Measurements from ENCODE around the gene GEMIN7. TPM values are rescaled to one million over a fixed set of nuclear protein-coding genes. Genes with fewer than 3 reads are reported as not detected.
A peak's percentile ranks its signal among the peaks of the same experiment; 100 is the strongest.

GEMIN7 gene
- total RNA-seq, 3 donors from 2014 or later (not counting 1 experiment from before 2014, with no cell fraction given), result 27.7 to 28.7 (median 27.9) TPM

- Mint-ChIP-seq H3K27ac (no peak overlapping the region), H3K4me3 (no peak overlapping the region), H3K27me3 (ENCODE audit: low read depth in 2 of 2) (no peaks in the 10 kb centered on the region), H3K9me3 (no peaks in the 10 kb centered on the region), H3K4me1 (peaks cover 2 to 13% of the 10 kb centered on the region in 2 donors), H3K36me3 (no peaks in the 10 kb centered on the region)
- intact Hi-C loops (cut with micrococcal nuclease), result no loop called here
- no peak for TF ChIP-seq CTCF (IDR thresholded peaks at IDR 0.05)
- Histone ChIP-seq H3K27me3 (ENCODE audit: control insufficient read depth, insufficient read depth, low read length) (no peaks in the 10 kb centered on the region), H3K36me3 (ENCODE audit: control insufficient read depth, insufficient read depth, low read length) (peaks cover 48% of the 10 kb centered on the region), H3K4me1 (ENCODE audit: control insufficient read depth, insufficient read depth, low read length) (peaks cover 16% of the 10 kb centered on the region), H3K27ac (ENCODE audit: low read length) (no peak overlapping the region), H3K4me3 (ENCODE audit: low read length) (no peak overlapping the region), H3K9me3 (ENCODE audit: control insufficient read depth, insufficient read depth, low read length) (no peaks in the 10 kb centered on the region)
- ATAC-seq, result no peak
- no peak for DNase-seq
- 96% methylated on average over 25 of the region's 25 CpGs for WGBS (ENCODE audit: insufficient coverage)
These were observed 7.5 kb upstream of the GEMIN7 start for GRCh38 chr19:45071545-45071938.

GRCh38 chr19:45071969-45072790 is 6.9 kb upstream of the GEMIN7 start:
- H3K27ac Mint-ChIP-seq, result peak overlapping the region in 1 of 2 donors; percentile 45
- Histone ChIP-seq H3K4me1 (ENCODE audit: control insufficient read depth, insufficient read depth, low read length) (peaks cover 22% of the 10 kb centered on the region), H3K27ac (ENCODE audit: low read length) (no peak overlapping the region), H3K36me3 (ENCODE audit: control insufficient read depth, insufficient read depth, low read length) (peaks cover 42% of the 10 kb centered on the region), H3K27me3 (ENCODE audit: control insufficient read depth, insufficient read depth, low read length) (no peaks in the 10 kb centered on the region), H3K9me3 (ENCODE audit: control insufficient read depth, insufficient read depth, low read length) (no peaks in the 10 kb centered on the region), H3K4me3 (ENCODE audit: low read length) (no peak overlapping the region)
- no peaks in the 10 kb centered on the region for H3K27me3 Mint-ChIP-seq (ENCODE audit: low read depth in 2 of 2)
- ATAC-seq (no peak), DNase-seq (no peak)
- WGBS (ENCODE audit: insufficient coverage), result 93% methylated on average over 34 of the region's 34 CpGs
- peaks cover 8 to 19% of the 10 kb centered on the region in 2 donors for H3K4me1 Mint-ChIP-seq
- TF ChIP-seq CTCF (IDR thresholded peaks at IDR 0.05), result no peak
- intact Hi-C loops (cut with micrococcal nuclease), result no loop called here
- H3K4me3 Mint-ChIP-seq, result no peak overlapping the region
- no peaks in the 10 kb centered on the region for H3K36me3 Mint-ChIP-seq
- no peaks in the 10 kb centered on the region for H3K9me3 Mint-ChIP-seq

GRCh38 chr19:45074744-45075300 is 4.2 kb upstream of the GEMIN7 start:
- Histone ChIP-seq H3K36me3 (ENCODE audit: control insufficient read depth, insufficient read depth, low read length) (peaks cover 27% of the 10 kb centered on the region), H3K27ac (ENCODE audit: low read length) (peak overlapping the region; percentile 62), H3K4me1 (ENCODE audit: control insufficient read depth, insufficient read depth, low read length) (peaks cover 42% of the 10 kb centered on the region), H3K27me3 (ENCODE audit: control insufficient read depth, insufficient read depth, low read length) (no peaks in the 10 kb centered on the region), H3K9me3 (ENCODE audit: control insufficient read depth, insufficient read depth, low read length) (no peaks in the 10 kb centered on the region), H3K4me3 (ENCODE audit: low read length) (peak overlapping the region; percentile 48)
- 51% methylated on average over 11 of the region's 11 CpGs for WGBS (ENCODE audit: insufficient coverage)
- peaks cover 24 to 36% of the 10 kb centered on the region in 2 donors for H3K4me1 Mint-ChIP-seq
- DNase-seq, result no peak
- peak overlapping the region; percentile 73 for H3K4me3 Mint-ChIP-seq
- no peaks in the 10 kb centered on the region for H3K9me3 Mint-ChIP-seq
- H3K27me3 Mint-ChIP-seq (ENCODE audit: low read depth in 2 of 2), result no peaks in the 10 kb centered on the region
- H3K36me3 Mint-ChIP-seq, result no peaks in the 10 kb centered on the region
- no peak for TF ChIP-seq CTCF (IDR thresholded peaks at IDR 0.05)
- ATAC-seq, result no peak
- H3K27ac Mint-ChIP-seq, result peak overlapping the region; percentile 18 to 82
- intact Hi-C loops (cut with micrococcal nuclease), result no loop called here

Data from natural killer cell (primary cell).